K562 (cell line): ENCODE measurements around the gene TAF12. TPM values are rescaled to one million over a fixed set of nuclear protein-coding genes. Genes with fewer than 3 reads are reported as not detected.

Source experiments
- ATF2 ChIP-seq: sonication (generic); formaldehyde crosslinking; IDR thresholded peaks from 2 replicates; pipeline ENCODE4 v1.8.1; 2022; ENCODE audit warnings: missing genetic modification reagents
- CHCHD3 ChIP-seq: fragments of 250-450 bp; sonication (Bioruptor Pico); IDR thresholded peaks from 2 replicates; pipeline ENCODE4 v2.1.2; 2022; ENCODE audit warnings: mild to moderate bottlenecking
- E2F4 ChIP-seq: sonication (generic); formaldehyde crosslinking; IDR thresholded peaks from 2 replicates; pipeline ENCODE4 v1.8.0; 2022; ENCODE audit warnings: mild to moderate bottlenecking, low read depth, missing genetic modification reagents
- E2F6 ChIP-seq, 2 experiments: IDR thresholded peaks; 2 replicates each; pipeline ENCODE4 v1.6.1; 2011; ENCODE audit warnings: borderline replicate concordance in 1 of 2, control low read depth in 1 of 2, low read depth in 1 of 2, low read length in 1 of 2, mild to moderate bottlenecking in 1 of 2, mixed read lengths in 1 of 2, moderate library complexity in 1 of 2; ENCODE audit not compliant: insufficient read depth in 1 of 2, insufficient read length in 1 of 2, poor library complexity in 1 of 2, severe bottlenecking in 1 of 2; ENCODE audit errors: extremely low read depth in 1 of 2
- KDM1A ChIP-seq, 2 experiments: fragments of 450-650 bp; IDR thresholded peaks; 2 replicates each; pipeline ENCODE4 v1.6.1; 2016; ENCODE audit warnings: mild to moderate bottlenecking in 2 of 2
- MBD2 ChIP-seq: sonication (generic); IDR thresholded peaks from 2 replicates; pipeline ENCODE4 v1.6.1; 2016; ENCODE audit warnings: low read depth, borderline replicate concordance
- MCM5 ChIP-seq: fragments of 450-650 bp; IDR thresholded peaks from 2 replicates; pipeline ENCODE4 v1.6.1; 2016; ENCODE audit warnings: low read depth
- MYBL2 ChIP-seq, 2 experiments: fragments of 450-650 bp in 1 of 2; sonication (generic) in 1 of 2; formaldehyde crosslinking in 1 of 2; IDR thresholded peaks; 2 replicates each; pipeline versions ENCODE4 v1.6.1 to v1.8.1; 2017 to 2022; ENCODE audit warnings: borderline replicate concordance in 1 of 2, inconsistent platforms in 1 of 2, low read depth in 1 of 2, mild to moderate bottlenecking in 1 of 2, missing genetic modification reagents in 1 of 2, moderate library complexity in 1 of 2
- NCOR1 ChIP-seq: fragments of 450-650 bp; IDR thresholded peaks from 2 replicates; pipeline ENCODE4 v1.6.1; 2016; ENCODE audit warnings: mild to moderate bottlenecking, moderate library complexity
- RBFOX2 ChIP-seq: fragments of 200-400 bp; formaldehyde crosslinking; IDR thresholded peaks from 2 replicates; pipeline ENCODE4 v1.6.1; 2017; ENCODE audit warnings: low read depth, mild to moderate bottlenecking, low read length, moderate library complexity
- SMAD4 ChIP-seq: fragments of 250-450 bp; sonication (Bioruptor Pico); conservative IDR thresholded peaks from 2 replicates; pipeline ENCODE4 v1.8.0; 2021; ENCODE audit warnings: inconsistent platforms, mild to moderate bottlenecking, moderate library complexity
- TAL1 ChIP-seq: fragments of 450-650 bp; IDR thresholded peaks from 2 replicates; pipeline ENCODE4 v1.6.1; 2016; ENCODE audit warnings: mild to moderate bottlenecking
- TBL1XR1 ChIP-seq, 2 experiments: IDR thresholded peaks; 2 replicates each; pipeline ENCODE4 v1.6.1; 2012; ENCODE audit warnings: improper control_type of control experiment in 2 of 2, low read length in 2 of 2, mild to moderate bottlenecking in 1 of 2
- TCF3 ChIP-seq: sonication (generic); formaldehyde crosslinking; IDR thresholded peaks from 2 replicates; pipeline ENCODE4 v1.4.0; 2020; ENCODE audit warnings: mild to moderate bottlenecking, missing genetic modification reagents
- U2AF2 ChIP-seq: fragments of 200-400 bp; formaldehyde crosslinking; optimal IDR thresholded peaks from 2 replicates; pipeline ENCODE3; 2017; ENCODE audit warnings: low read depth, mild to moderate bottlenecking, low read length
- ZNF431 ChIP-seq: sonication (generic); formaldehyde crosslinking; IDR thresholded peaks from 2 replicates; pipeline ENCODE4 v1.8.0; 2022; ENCODE audit warnings: mild to moderate bottlenecking, missing genetic modification reagents
- ZNF740 ChIP-seq, 3 experiments: fragments of 200-800 bp in 1 of 3; sonication (Bioruptor generic) in 1 of 3; sonication (generic) in 1 of 3; formaldehyde crosslinking in 1 of 3; IDR thresholded peaks; 2 replicates each; pipeline versions ENCODE4 v1.6.1 to v1.8.0; 2016 to 2022; ENCODE audit warnings: mild to moderate bottlenecking in 2 of 3, missing compliant biosample characterization in 2 of 3, missing genetic modification characterization in 2 of 3, missing genetic modification reagents in 1 of 3
- polyA plus RNA-seq, 8 experiments: library from polyadenylated mRNA; depleted of rRNA in 4 of 8; stranded (reverse) in 5 of 8; unstranded in 3 of 8; fragments of >200 nt; fragmentation: Nextera tagmentation in 2 of 8; fragmentation: Illumina TruSeq in 1 of 8; extraction: Ambion mirVana in 2 of 8; extraction: Trizol in 1 of 8; gene quantifications; 2 replicates each; pipeline versions ENCODE4 v1.2.1 to v1.2.3, GENCODE V29; 2011 to 2014; ENCODE audit warnings: inconsistent platforms in 1 of 8, missing spikeins in 1 of 8
- total RNA-seq, 7 experiments: library from RNA; depleted of rRNA in 6 of 7; stranded (reverse); fragments of >200 nt in 6 of 7; fragmentation: Illumina TruSeq in 2 of 7; extraction: Trizol in 2 of 7; gene quantifications; 2 replicates each; pipeline versions ENCODE4 v1.2.1 to v1.2.3, GENCODE V29; 2011 to 2021; ENCODE audit warnings: low replicate concordance in 1 of 7
- TF ChIP-seq, protein P1 (sequence below): fragments of 450-650 bp; conservative IDR thresholded peaks from 2 replicates; pipeline ENCODE4 v1.6.1; 2016; ENCODE audit warnings: missing genetic modification characterization, low read depth, mild to moderate bottlenecking, control low read depth, missing compliant biosample characterization
- TF ChIP-seq, protein P2 (sequence below): fragments of 250-450 bp; sonication (Bioruptor Pico); IDR thresholded peaks from 2 replicates; pipeline ENCODE4 v1.8.0; 2022; ENCODE audit warnings: moderate library complexity, mild to moderate bottlenecking, inconsistent platforms

TAF12 gene
- total and polyA plus RNA-seq, 9 of the 15 experiments (the other 6 are each of a cell fraction or from before 2014, with no cell fraction given): 31.6 to 89.0 (median 50.5) TPM

GRCh38 chr1:28642847-28643635 is at the start of gene TAF12 (continued):
- TF ChIP-seq CHCHD3 (peak; percentile 91), TCF3 (CRISPR knock-in tag) (no peak; the same call in none of the 2 replicates), RBFOX2 (peak; percentile 100), SMAD4 (CRISPR knock-in tag) (peak; percentile 63), KDM1A (IDR thresholded peaks at IDR 0.05) (no peak), ZNF740 (CRISPR knock-in tag; IDR thresholded peaks at IDR 0.05) (no peak), ZNF740 (tag; IDR thresholded peaks at IDR 0.05) (no peak), MCM5 (no peak), TAL1 (no peak), MYBL2 (IDR thresholded peaks at IDR 0.05; ENCODE audit: low read depth) (no peak; the same call in 1 of the 2 replicates), MYBL2 (CRISPR knock-in tag; IDR thresholded peaks at IDR 0.05; ENCODE audit: borderline replicate concordance) (no peak), U2AF2 (no peak), TBL1XR1 (IDR thresholded peaks at IDR 0.05; ENCODE audit: low read length in 2 of 2) (peak in 1 of 2 experiments; percentile 70; a peak in 2 of 4 replicates), E2F4 (0 out of 2 replicates have a peak, but pooled peaks have one; percentile 41), E2F6 (IDR thresholded peaks at IDR 0.05; ENCODE audit: borderline replicate concordance in 1 of 2, extremely low read depth in 1 of 2, insufficient read depth in 1 of 2, insufficient read length in 1 of 2, low read depth in 1 of 2, low read length in 1 of 2, poor library complexity in 1 of 2, severe bottlenecking in 1 of 2) (peak; percentile 91), ATF2 (CRISPR knock-in tag) (no peak), ZNF431 (CRISPR knock-in tag) (peak; percentile 31; the same call in 1 of the 2 replicates), NCOR1 (peak; percentile 72), MBD2 (peak; percentile 84)
- TF ChIP-seq, protein P1, sequence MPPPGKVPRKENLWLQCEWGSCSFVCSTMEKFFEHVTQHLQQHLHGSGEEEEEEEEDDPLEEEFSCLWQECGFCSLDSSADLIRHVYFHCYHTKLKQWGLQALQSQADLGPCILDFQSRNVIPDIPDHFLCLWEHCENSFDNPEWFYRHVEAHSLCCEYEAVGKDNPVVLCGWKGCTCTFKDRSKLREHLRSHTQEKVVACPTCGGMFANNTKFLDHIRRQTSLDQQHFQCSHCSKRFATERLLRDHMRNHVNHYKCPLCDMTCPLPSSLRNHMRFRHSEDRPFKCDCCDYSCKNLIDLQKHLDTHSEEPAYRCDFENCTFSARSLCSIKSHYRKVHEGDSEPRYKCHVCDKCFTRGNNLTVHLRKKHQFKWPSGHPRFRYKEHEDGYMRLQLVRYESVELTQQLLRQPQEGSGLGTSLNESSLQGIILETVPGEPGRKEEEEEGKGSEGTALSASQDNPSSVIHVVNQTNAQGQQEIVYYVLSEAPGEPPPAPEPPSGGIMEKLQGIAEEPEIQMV (tag): no peak; the same call in 1 of the 2 replicates
- TF ChIP-seq, protein P2, sequence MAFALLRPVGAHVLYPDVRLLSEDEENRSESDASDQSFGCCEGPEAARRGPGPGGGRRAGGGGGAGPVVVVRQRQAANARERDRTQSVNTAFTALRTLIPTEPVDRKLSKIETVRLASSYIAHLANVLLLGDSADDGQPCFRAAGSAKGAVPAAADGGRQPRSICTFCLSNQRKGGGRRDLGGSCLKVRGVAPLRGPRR: no peak
